HG02870 (cell line): Measurements from ENCODE around the gene NPFFR1.

Source experiments
- ATAC-seq: cut with Tn5 transposase; IDR thresholded peaks from one replicate; pipeline ENCODE4 v1.9.1; 2021; ENCODE audit warnings: mild to moderate bottlenecking, moderate library complexity; ENCODE audit not compliant: unreplicated experiment

The NPFFR1 gene

DNA sequence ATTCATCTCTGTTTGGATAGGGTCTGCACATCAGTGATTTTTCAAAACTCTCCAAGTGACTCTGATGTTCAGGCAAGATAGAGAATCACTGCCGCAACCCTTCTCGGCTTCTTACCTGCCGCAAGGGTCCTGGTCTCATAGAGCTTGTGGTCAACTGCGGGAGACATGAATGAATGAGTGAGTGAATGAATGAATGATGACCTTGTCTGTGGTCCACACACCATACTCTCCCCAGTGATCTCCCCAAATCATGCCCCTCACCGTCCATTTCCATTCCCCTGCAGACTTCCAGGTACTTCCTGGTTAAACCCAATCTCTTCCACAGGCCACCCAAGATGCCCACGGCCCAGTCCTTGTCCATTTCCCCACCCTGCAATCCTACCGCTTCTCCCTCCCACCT lies 5.9 kb upstream of the NPFFR1 start:
- ATAC-seq: no peak

DNA sequence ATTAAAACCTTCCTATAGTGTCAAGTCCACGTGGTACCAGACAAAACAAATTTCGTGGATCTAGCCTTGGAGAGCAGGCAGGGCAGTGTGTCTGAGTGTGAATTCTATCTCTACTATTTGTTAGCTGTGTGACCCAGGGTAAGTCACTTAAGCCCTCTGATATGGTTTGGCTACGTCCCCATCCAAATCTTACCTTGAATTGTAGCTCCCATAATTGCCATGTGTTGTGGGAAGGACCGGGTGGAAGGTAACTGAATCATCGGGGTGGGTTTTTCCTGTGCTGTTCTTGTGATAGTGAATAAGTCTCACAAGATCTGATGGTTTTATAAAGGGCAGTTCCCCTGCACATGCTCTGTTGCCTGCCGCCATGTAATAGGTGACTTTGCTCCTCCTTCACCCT lies 2.8 kb upstream of the NPFFR1 start:
- no peak for ATAC-seq

DNA sequence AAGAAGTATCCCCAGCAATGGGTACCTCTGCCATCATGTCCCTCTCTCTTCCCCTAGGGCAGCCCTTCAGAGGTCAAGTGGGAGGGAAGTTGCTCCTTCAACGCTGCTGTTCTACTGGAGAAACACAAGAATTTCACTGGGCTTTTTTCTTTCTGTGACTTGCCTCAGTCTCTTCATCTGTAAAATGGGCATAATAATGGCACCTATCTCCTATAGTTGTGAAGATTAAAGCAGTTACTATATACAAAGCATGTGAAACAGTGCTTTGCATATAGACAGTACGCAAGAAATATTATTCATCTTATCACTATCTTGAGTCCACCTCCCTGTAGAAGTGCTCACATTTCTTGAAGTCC lies 1.6 kb upstream of the NPFFR1 start:
- no peak for ATAC-seq

DNA sequence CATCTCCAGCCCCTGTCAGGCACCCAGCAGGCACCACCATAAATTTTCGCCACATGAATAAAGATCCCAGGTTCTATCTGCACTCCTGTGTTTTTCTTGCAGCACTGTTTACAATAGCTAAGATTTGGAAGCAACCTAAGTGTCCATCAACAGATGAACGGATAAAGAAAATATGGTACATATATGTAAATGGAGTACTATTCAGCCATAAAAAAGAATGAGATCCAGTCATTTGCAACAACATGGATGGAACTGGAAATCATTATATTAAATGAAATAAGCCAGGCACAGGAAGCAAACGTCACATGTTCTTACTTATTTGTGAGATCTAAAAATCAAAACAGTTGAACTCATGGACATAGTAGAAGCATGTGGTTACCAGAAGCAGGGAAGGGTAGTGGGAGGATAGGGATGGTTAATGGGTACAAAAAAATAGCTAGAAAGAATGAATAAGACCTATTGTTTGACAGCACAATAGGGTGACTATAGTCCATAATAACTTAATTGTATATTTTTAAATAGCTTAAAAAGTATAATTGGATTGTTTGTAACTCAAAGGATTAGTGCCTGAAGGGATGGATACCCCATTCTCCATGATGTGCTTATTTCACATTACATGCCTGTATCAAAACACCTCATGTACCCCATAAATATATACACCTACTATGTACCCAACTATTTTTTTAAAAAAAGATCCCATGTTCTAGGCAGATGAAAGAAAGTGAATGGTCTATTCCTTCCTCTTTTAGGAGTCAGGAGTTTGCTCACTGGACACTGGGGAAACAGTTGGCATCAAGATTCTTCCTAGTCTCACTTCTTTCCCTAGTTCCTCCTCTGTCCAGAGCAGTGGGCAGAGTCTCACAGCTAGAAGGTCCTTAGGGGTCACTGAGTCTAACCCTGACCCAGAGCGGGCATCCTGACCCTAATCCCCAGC lies 1.0 kb upstream of the NPFFR1 start:
- no peak for ATAC-seq

DNA sequence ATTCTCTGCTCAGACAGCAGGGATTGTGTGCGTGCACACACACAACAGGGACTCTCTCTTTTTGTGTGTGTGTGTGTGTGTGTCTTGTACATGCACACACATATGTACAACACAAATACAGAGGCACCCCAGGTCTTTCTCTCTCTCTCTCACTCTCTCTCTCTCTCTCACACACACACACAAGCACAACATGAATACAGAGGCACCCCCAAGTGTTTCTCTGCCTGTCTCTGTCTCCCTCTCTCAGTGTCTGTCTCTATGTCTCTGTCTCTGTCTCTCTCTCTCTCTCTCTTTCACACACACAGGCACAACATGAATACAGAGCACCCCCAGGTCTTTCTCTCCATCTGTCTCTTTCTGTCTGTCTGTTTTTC lies 746 bp downstream of the NPFFR1 start:
- ATAC-seq: no peak

DNA sequence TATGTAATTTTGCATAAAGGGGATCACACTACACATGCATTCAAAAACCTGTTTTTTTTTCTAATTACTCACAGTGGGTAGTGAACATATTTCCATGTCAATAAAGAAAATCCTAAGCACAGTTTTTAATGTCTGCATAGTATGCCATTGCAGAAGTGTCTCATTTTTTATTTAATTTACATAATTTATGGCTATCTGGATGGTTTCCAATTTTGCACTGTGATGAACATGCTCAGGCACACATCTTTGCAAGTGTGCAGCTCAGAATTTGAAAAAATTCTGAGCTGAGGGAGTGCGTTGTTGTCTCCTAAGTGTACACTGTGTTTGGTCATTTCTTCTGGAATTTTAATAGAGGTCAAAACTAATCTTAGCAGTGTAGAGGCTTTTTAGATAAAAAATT lies 2.2 kb downstream of the NPFFR1 start:
- ATAC-seq: no peak

DNA sequence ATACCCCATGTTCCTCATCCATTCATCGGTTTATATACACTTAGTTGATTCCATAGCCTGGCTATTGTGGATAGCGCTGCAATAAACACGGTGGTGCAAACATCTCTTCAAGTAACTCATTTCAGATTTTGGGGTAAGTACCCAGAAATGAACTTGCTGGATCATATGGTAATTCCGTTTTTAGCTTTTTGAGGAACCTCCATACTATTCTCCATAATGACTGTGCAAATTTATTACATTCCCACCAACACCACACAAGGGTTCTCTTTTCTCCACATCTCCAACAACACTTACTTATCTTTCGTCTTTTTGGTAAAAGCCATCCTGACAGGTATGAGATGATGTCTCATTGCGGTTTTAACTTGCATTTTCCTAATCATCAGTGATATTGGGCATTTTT lies 3.7 kb downstream of the NPFFR1 start:
- ATAC-seq: no peak

DNA sequence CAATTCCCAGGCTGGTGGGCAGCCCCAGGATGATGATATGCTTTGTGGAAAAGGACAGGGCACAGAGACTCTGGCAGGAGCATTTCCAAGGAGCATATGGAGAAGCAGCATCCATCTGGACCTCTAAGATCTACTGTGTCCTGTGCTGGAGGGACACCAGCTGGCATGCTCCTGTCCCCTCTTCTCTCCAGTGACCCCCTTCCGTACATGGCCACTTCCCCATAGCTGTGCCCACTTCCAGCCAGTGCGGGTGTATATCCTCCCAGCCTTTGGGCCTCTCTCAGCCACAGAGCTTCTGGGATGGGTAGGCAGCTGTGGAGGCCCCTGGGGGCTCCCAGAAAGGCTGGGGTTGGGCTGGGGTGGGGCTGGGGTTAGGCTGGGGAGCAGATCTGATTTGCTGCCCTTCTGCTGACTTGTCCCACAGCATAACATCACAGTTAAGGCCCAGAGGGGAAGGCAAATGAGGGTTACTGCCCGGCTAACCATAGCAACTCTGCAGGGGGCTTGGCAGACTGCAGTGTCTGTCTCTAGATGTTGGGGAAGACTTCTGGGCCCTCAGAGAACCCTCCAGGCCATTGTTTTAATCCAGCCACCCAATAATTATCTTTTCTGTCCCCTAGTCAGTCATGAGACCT lies 6.3 kb downstream of the NPFFR1 start:
- ATAC-seq: no peak

DNA sequence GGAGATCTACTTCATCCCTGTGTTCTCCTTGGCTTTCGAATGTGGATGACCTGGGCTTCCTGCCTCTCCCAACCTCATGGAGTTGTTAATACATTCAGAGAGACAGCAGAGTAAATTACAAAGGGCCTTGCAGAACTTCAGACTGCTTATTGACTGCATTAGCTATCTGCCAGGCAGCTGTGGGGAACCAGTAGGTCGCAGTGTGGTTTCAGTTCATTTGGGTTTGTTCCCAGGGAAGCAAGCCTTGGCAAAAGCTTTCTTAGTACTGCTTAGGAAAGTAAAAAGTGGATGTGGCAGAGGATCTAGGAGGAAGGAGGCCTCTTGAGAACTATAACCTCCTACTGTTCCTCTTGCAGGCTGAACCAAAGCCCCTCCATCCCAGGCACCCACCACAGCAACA lies 9.2 kb downstream of the NPFFR1 start:
- no peak for ATAC-seq

DNA sequence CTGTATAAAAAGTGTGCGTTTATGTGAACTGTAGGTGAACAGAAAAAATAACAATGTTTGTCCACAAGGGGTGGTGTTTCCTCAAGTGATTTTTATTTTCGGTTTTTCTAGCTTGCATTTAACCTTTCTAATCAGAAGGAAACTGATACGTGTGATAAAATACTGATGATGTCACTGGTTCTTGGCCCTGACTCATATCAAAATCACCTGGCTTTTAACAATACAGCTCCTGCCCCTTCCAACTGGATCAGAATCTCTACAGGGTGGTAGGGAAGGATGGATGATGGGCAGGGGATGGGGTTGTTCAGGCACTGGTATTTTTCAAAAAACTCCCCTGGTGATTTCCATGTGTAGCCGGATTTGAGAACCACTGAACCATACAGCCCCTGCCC lies 10.9 kb downstream of the NPFFR1 start:
- peak; percentile 52 for ATAC-seq

DNA sequence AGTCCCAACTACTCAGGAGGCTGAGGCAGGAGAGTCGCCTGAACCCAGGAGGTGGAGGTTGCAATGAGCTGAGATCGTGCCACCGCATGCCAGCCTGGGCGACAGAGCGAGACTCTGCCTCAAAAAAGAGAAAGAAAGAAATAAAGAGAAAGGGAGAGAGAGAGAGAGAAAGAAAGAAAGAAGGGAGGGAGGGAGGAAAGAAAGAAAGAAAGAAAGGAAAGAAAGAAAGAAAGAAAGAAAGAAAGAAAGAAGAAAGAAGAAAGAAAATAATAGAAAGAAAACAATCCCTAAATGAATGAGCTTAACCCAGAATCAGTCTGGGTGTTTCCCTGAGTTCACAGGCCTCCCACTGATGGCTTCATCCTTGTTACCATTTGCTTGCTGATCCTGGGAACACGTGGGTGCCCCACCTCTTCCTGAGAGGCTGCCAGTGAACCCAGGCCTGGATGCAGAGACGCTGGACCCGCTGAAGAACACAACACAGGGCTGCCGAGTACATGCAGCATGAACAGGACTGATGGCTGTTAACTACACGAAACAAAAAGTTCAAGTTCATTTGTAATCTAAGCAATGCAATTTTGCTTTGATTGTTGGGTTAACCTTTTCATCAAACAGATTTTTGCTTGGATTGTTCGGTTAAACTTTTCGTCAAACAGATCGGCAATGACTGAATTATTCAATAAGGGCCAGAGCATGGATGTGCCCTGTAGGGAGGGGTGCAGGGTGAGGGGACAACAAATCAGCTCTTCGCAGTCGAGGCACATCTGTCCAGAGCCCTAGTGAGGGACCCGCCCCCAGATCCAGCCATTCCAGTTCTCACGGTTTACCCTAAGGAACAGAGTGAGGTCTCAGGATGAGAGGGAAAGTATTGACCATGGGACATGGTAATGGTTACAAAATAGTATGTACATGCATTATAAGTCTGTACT lies 11.5 kb downstream of the NPFFR1 start:
- no peak for ATAC-seq

DNA sequence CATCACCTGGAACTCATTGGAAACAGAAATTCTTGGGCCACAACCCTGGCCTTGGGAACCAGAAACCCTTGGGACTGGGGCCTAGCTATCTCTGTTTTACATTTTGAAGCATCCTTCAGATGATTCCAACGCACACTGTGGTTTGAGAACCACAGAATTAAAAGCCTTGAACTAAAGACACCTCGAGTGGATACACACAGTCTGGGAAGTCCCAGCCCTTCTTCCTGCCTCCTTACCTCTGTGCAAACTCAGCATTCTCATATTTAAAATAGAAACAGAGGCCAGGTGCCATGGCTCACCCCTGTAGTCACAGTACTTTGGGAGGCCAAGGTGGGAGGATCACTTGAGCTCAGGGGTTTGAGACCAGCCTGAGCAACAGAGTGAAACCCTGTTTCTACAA lies 12.9 kb downstream of the NPFFR1 start:
- no peak for ATAC-seq

DNA sequence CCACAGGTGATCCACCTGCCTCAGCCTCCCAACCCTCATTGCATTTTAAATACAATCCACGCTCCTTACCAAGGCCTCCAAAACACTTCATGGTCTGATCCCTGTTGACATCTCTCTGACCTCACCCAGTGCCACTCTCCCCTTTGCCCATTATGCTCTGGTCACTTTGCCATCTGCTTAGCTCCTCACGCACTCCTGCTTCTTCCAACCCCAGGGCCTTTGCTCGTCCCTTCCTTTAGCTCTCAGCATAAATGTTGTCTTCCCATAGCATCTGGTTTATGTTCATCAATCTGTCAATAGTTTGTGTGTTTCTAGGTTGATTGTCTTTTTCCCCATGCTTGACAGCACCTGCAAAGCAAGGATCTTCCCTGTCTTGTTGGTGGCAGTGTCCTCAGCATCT lies 14.1 kb downstream of the NPFFR1 start:
- ATAC-seq: no peak

DNA sequence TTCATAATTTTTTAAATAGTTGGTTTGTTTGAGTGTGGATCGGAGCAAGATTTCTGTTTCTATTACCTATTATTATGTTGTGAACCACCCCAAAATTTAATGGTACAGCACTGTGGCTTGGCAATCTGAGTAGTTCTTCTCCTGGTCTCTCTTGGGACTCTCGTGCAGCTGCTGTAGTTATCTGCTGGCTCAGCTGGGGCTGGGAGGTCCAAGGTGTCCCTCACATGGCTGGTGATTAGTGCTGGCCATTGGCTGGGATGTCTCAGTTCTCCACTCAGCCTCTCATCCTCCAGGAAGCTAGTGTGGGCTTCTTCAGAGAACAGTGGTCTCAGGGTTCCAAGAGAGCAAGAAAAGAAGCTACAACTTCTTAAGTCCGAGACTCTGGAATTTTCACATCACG lies 15.4 kb downstream of the NPFFR1 start:
- ATAC-seq: no peak

DNA sequence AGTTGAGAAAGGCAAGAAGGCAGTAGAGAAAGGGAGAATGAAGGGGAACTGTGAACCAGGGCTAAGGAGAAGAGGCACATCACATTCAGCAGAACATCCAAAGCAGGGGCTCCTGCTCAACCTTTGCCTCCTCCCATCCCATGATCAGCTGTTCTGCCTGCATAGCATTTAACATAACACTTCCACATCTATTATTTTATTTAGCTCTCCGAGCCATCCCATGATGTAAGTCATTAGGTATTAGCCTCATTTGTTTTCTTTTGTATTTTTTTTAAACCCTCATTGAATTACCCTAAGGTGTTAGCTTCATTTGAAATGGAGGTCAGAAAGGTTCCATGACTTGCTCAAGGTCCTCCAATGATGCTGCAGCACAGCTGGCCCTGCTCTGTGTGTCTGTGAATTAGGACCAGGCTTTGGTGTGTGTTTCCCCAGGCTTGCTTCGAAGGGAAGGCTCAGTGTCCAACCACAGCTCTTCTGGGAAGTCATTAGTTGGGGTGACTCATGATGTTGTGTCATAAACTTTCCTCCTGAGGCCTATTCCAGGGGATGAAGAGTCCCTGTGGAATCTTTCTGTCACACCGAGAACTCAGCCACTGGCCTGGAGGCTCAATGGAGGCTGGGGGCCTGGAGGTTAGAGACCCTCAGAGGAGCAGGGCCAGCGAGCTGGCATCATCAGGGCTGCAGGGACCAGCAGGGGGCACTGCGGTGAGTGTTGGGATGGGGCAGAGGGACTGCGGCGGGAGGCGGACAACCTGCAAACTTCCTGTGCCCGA lies 16.5 kb downstream of the NPFFR1 start:
- no peak for ATAC-seq

DNA sequence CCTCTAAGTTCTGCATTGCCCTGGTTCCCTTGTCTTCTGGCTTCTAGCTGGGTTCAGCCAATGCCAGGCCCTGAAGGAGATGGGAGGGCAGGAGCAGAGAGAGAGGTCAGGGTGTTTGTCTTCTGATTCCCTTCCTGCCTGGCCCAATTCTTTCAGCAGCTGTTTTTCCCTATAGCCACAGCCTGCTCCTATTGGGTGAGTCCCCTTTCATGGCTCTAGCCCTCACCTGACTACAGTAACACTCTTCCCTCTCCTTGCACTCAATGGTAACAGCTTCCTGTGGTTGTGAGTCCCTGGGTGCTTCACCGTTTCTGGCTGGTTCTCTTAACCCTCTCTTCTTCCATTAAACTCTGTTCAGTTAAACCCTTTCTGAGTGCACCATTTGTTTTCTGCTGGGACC lies 17.1 kb downstream of the NPFFR1 start:
- ATAC-seq: no peak

DNA sequence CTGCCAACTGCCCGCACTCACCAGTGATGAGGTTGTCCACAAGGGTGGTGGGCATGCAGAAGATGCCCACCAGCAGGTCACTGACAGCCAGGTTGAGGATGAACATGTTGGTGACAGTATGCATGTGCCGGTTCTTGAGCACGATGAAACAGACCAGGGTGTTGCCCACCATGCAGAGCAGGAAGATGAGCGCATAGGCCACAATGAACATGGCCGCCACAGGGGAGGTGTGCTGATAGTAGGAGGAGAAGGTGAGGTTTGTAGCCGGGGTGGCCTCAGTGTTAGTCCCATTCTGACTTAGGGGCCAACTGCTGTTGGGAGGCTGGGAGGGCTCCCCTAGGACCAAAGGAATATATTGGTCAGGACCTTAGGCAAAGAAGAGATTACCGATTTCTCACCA lies 17.7 kb downstream of the NPFFR1 start:
- no peak for ATAC-seq

DNA sequence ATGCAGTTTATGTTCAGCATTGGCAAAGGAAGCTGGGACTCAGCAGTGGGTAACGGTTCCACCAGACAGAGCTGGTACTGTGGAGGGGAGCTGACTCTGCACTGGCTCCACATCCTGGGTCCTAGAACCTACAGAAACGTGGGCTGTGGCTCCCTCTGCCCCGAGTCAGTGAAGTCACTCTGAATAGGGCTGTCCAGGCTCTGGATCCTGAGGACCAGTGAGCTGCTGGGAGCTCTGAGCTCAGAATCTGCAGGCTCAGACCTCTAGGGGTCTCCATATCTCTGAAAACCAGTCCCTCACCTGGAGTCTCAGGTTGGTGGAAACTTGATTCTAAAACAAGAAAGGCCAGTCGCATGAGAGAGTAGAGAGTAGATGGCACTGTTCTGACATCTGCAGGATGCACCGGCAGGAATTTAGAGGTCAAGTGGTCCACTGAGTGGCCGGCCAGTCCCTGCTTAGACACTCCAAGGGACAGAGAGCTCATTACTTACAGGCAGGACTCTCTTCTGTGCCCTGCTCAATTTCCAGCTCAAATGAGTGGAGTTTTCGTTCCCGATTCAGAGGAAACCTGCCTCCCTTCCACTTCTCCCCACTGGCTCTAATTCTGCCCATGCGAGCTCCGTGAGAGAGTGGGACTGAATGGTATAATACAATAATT lies 18.6 kb downstream of the NPFFR1 start:
- ATAC-seq: no peak

DNA sequence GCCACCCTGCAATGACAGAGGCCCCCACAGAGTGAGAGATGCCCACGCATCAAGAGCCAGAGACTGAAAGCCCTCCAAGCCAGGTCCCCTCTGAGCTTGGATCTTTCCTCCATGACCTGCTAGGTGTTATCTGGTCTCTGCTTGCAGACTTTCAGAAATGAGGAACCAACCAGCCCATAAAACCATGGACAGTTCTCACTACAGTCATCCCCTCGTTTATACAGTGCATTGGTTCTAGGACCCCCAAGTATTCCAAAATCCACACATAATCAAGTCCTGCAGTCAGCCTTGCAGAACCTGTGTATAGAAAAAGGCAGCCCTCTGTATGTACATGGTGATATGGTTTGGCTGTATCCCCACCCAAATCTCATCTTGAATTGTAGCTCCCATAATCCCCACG lies 23.1 kb downstream of the NPFFR1 start:
- ATAC-seq: no peak

DNA sequence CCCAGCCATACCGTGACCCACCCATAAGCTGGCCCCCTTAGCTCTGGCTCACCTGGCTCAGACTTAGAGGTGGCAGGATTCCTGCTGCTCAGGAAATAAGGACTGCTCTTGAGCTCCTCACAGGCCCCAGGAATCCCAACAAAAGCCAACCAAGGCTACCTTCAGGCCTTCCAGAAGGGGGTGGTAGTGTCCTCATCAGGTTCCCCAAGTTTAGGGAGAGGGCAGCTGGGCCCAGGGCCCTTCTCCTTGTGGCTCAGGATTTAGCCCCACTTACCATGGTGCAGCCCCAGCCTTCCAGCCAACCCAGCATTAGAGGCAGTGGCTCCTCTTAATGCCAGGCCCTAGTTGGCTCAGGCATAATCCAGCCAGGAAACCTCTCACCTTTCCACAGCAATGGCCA lies 23.5 kb downstream of the NPFFR1 start:
- no peak for ATAC-seq
